GM21723 (cell line): ENCODE measurements around the gene KIF12.
"Not testable (repeated sequence)": the region's sequence is repeated elsewhere in the genome, so short reads cannot be mapped to it uniquely, and the experiment has no call there.

Experiments used
- ATAC-seq: cut with Tn5 transposase; IDR thresholded peaks from one replicate; pipeline ENCODE4 v1.9.1; 2021; ENCODE audit warnings: mild to moderate bottlenecking, moderate library complexity; ENCODE audit not compliant: unreplicated experiment

The KIF12 gene

GRCh38 chr9:114049441-114050225 is 49.5 kb downstream of the KIF12 start:
- ATAC-seq = no peak

GRCh38 chr9:114048533-114049415 is 50.3 kb downstream of the KIF12 start:
- no peak for ATAC-seq

- ATAC-seq = no peak
These were observed 51.4 kb downstream of the KIF12 start for GRCh38 chr9:114047717-114048116.

GRCh38 chr9:114046875-114047274 is 52.2 kb downstream of the KIF12 start:
- ATAC-seq = no peak

DNA sequence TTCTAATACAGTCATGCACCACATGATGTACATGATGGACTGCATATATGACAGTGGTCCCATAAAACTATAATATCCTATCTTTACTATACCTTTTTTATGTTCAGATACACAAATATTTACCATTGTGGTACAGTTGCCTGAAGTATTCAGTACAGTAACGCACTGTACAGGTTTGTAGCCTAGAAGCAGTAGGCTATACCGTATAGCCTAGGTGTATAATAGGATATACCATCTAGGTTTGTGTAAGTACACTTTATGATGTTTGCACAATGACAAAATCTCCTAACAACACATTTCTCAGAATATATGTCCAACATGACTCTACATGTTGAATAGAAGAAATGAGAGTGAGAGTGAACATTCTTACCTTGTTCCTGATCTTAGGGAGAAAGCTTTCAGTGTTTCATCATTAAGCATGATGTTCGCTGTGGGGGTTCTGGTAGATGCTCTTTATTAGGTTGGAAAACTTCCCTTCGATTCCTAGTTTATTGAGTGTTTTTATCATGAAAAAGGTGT is 52.8 kb downstream of the KIF12 start:
- no peak for ATAC-seq

GRCh38 chr9:114043660-114044059 is 55.4 kb downstream of the KIF12 start:
- ATAC-seq = not testable (repeated sequence)
